ENCODE data around the gene NRTN. TPM values are rescaled to one million over a fixed set of nuclear protein-coding genes. Genes with fewer than 3 reads are reported as not detected.
"Not testable (repeated sequence)": the region's sequence is repeated elsewhere in the genome, so short reads cannot be mapped to it uniquely, and the experiment has no call there.

Gene NRTN
- total RNA-seq, 1 donor from 2014 or later = 1.0 TPM

DNA sequence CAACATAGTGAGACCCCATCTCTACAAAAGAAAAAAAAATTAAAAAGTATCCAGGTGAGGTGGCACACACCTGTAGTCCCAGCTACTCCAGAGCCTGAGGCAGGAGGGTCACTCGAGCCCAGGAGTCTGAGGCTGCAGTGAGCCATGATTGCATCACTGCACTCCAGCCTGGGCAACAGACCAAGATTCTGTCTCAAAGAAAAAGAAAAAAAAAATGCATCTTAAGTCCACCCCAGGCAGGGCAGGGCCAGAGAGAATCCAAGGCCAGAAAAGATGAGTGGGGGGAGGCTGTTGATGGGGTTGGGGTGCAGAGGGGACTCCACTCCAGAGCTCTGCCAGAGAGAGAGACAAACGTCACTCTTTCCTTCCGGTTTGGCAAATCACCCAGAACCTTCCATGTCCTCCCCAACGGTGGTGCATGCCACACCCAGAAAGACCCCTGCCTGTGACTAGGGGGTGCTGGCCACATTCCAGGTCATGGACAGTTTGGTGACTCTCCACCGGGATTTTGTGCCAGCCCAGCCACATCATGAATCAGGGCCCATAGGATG is 46.0 kb downstream of the NRTN start:
- H3K4me3 ChIP-seq (ENCODE audit: low read depth, low read length) = no peak overlapping the region
- no peak for DNase-seq (ENCODE audit: low read depth)

DNA sequence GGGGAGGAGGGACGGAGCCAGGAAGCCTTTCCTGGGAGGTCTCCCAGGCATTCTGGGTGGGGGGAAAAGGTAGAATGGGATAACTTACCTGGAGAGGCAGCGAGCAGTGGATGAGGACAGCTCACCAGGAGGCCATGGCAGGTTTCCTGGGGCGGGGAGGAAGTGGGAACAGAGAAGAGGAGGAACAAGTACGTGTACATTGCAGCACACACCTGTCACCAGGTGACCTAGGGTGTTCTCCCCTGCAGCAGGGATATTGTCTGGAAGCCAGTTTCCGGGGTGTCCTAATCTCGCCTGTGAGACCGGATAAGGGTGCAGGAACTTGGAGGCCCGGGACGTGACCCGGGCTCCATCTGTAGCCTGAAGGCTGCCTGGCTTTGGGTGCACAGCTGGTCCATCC is 46.4 kb downstream of the NRTN start, which contains the start of gene FUT3:
Gene FUT3 (minus strand): TSS at position 148 of the 400 bp plus-strand sequence.
- no peak within 1 kb of the TSS for H3K4me3 ChIP-seq (ENCODE audit: low read depth, low read length)
- H3K27me3 ChIP-seq (ENCODE audit: control insufficient read depth, insufficient read depth, low read length) = peaks cover 9% of the 10 kb centered on the region
- TF ChIP-seq, protein P1, sequence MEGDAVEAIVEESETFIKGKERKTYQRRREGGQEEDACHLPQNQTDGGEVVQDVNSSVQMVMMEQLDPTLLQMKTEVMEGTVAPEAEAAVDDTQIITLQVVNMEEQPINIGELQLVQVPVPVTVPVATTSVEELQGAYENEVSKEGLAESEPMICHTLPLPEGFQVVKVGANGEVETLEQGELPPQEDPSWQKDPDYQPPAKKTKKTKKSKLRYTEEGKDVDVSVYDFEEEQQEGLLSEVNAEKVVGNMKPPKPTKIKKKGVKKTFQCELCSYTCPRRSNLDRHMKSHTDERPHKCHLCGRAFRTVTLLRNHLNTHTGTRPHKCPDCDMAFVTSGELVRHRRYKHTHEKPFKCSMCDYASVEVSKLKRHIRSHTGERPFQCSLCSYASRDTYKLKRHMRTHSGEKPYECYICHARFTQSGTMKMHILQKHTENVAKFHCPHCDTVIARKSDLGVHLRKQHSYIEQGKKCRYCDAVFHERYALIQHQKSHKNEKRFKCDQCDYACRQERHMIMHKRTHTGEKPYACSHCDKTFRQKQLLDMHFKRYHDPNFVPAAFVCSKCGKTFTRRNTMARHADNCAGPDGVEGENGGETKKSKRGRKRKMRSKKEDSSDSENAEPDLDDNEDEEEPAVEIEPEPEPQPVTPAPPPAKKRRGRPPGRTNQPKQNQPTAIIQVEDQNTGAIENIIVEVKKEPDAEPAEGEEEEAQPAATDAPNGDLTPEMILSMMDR (IDR thresholded peaks at IDR 0.05; ENCODE audit: insufficient read depth, low read length, poor library complexity, severe bottlenecking) = no peak
- DNase-seq (ENCODE audit: low read depth) = no peak
- H3K36me3 ChIP-seq (ENCODE audit: control insufficient read depth, insufficient read depth, low read length) = no peaks in the 10 kb centered on the region

More for the DNA sequence above, 46.0 kb downstream of the NRTN start:
- TF ChIP-seq, protein P1 (IDR thresholded peaks at IDR 0.05; ENCODE audit: insufficient read depth, low read length, poor library complexity, severe bottlenecking) = no peak
- H3K36me3 ChIP-seq (ENCODE audit: control insufficient read depth, insufficient read depth, low read length) = no peaks in the 10 kb centered on the region
- H3K27me3 ChIP-seq (ENCODE audit: control insufficient read depth, insufficient read depth, low read length) = peaks cover 9% of the 10 kb centered on the region

DNA sequence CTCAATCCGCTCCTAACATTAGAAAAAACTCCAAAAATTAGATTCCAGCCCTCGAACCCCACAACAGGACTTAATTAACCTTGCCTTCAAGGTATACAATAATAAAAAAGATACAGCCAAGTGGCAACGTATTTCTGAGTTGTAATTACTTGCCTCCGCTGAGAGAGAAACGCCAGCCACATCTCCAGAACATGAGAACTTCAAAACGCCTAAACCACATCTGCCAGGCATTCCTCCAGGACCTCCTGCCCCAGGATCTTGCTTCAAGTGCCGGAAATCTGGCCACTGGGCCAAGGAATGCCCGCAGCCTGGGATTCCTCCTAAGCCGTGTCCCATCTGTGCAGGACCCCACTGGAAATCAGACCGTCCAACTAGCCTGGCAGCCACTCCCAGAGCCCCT is 49.3 kb downstream of the NRTN start:
- H3K36me3 ChIP-seq (ENCODE audit: control insufficient read depth, insufficient read depth, low read length); DNase-seq (ENCODE audit: low read depth); H3K27me3 ChIP-seq (ENCODE audit: control insufficient read depth, insufficient read depth, low read length); H3K4me3 ChIP-seq (ENCODE audit: low read depth, low read length): not testable (repeated sequence)

DNA sequence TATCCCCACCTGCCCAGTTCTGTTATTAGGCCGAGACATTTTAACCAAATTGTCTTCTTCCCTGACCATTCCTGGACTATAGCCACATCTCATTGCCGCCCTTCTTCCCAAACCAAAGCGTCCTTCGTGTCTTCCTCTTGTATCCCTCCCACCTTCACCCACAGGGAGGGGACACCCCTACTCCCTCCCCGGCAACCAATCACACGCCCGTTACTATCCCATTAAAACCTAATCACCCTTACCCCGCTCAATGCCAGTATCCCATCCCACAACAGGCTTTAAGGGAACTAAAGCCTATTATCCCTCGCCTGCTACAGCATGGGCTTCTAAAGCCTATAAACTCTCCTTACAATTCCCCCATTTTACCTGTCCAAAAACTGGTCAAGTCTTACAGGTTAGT is 50.3 kb downstream of the NRTN start:
- not testable (repeated sequence) for H3K36me3 ChIP-seq (ENCODE audit: control insufficient read depth, insufficient read depth, low read length); H3K27me3 ChIP-seq (ENCODE audit: control insufficient read depth, insufficient read depth, low read length); H3K4me3 ChIP-seq (ENCODE audit: low read depth, low read length); DNase-seq (ENCODE audit: low read depth)

DNA sequence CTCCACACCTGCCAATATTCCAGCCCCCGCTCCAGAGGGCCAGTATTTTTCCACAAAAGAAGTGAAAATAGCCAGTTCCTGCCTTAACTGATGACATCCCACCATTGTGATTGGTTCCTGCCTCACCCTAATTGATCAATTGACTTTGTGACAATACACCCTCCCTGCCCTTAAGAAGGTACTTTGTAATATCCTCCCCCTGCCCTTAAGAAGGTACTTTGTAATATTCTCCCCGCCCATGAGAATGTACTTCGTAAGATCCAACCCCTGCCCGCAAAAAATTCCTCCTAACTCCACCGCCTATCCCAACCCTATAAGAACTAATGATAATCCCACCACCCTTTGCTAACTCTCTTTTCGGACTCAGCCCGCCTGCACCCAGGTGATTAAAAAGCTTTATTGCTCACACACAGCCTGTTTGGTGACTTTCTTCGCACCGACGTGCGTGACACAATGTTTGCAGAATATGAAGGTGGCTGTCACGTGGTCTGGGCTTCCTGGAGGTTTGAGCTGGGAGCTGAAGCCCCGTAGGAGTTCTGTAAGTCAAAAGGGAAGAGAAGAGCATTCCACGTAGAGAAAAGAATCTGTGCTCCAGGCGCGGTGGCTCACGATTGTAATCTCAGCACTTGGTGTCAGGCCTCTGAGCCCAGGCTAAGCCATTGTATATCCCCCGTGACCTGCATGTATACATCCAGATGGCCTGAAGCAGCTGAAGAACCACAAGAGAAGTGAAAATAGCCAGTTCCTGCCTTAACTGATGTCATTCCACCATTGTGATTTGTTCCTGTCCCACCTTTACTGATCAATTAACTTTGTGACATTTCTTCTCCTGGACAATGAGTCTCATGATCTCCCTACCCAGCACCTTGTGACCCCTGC is 52.6 kb downstream of the NRTN start:
- TF ChIP-seq, protein P1 (IDR thresholded peaks at IDR 0.05; ENCODE audit: insufficient read depth, low read length, poor library complexity, severe bottlenecking) = no peak
- Histone ChIP-seq H3K4me3 (ENCODE audit: low read depth, low read length) (no peak overlapping the region), H3K27me3 (ENCODE audit: control insufficient read depth, insufficient read depth, low read length) (peaks cover 2% of the 10 kb centered on the region), H3K36me3 (ENCODE audit: control insufficient read depth, insufficient read depth, low read length) (no peaks in the 10 kb centered on the region)
- DNase-seq (ENCODE audit: low read depth) = no peak

DNA sequence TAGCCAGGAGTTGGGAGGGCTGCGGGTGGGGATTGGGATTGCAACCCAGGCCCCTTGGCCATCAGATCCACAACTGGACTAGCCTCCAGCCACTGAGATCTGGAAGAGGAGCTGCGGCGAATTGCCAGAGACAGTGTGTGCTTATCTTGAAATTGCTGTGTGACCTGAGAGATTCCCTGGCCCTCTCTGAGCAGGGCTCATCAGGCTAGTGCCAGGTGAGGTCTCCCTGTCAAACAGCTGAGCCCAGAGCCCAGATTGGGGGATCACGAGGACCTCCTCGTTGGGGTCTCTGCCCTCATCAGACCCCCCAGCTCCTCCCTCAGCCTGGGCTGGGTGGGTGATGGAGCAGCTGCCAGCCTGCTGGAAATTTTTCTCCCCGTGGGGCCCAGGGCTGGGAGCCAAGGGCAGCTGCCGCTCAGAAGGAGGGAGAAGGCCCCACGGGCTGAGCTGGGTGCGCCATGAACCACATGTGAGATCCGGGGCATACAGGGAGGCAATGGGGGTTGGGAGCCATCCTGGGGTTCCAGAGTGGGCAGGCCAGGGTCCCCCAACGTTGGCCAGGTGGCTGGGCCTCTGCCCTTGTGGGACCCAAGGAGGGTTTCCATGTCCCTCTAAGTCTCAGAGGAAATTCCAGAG is 58.3 kb downstream of the NRTN start:
- H3K36me3 ChIP-seq (ENCODE audit: control insufficient read depth, insufficient read depth, low read length) = no peaks in the 10 kb centered on the region

More for the DNA sequence above, 58.3 kb downstream of the NRTN start:
- Histone ChIP-seq H3K4me3 (ENCODE audit: low read depth, low read length) (no peak overlapping the region), H3K27me3 (ENCODE audit: control insufficient read depth, insufficient read depth, low read length) (peaks cover 7% of the 10 kb centered on the region)
- TF ChIP-seq, protein P1 (IDR thresholded peaks at IDR 0.05; ENCODE audit: insufficient read depth, low read length, poor library complexity, severe bottlenecking) = no peak
- no peak for DNase-seq (ENCODE audit: low read depth)
